Uterus (tissue), 2 donors: ENCODE data around the gene WDR3.

Source experiments
- POLR2A ChIP-seq, 2 donors: fragments of 450-650 bp; IDR thresholded peaks; one replicate each; pipeline ENCODE4 v1.6.1; 2016; ENCODE audit warnings: antibody characterized with exemption in 2 of 2, mild to moderate bottlenecking in 1 of 2, moderate library complexity in 1 of 2
- TF ChIP-seq, protein P1 (sequence below), 4 experiments: fragments of 200-600 bp in 2 of 4; fragments of 450-650 bp in 2 of 4; sonication (generic) in 2 of 4; IDR thresholded peaks; one replicate each; pipeline ENCODE4 v1.5.1; 2016 to 2019; ENCODE audit warnings: antibody characterized with exemption in 4 of 4, mild to moderate bottlenecking in 2 of 4, moderate library complexity in 1 of 4

GRCh38 chr1:117921991-117922390 lies 7.5 kb upstream of the WDR3 start:
- TF ChIP-seq POLR2A (IDR thresholded peaks at IDR 0.05) = no peak
- TF ChIP-seq, protein P1, sequence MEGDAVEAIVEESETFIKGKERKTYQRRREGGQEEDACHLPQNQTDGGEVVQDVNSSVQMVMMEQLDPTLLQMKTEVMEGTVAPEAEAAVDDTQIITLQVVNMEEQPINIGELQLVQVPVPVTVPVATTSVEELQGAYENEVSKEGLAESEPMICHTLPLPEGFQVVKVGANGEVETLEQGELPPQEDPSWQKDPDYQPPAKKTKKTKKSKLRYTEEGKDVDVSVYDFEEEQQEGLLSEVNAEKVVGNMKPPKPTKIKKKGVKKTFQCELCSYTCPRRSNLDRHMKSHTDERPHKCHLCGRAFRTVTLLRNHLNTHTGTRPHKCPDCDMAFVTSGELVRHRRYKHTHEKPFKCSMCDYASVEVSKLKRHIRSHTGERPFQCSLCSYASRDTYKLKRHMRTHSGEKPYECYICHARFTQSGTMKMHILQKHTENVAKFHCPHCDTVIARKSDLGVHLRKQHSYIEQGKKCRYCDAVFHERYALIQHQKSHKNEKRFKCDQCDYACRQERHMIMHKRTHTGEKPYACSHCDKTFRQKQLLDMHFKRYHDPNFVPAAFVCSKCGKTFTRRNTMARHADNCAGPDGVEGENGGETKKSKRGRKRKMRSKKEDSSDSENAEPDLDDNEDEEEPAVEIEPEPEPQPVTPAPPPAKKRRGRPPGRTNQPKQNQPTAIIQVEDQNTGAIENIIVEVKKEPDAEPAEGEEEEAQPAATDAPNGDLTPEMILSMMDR (IDR thresholded peaks at IDR 0.05) = no peak
